GM12878 (cell line): ENCODE data around the gene RASGRF1. TPM values are rescaled to one million over a fixed set of nuclear protein-coding genes. Genes with fewer than 3 reads are reported as not detected.
"Not testable (repeated sequence)": the region's sequence is repeated elsewhere in the genome, so short reads cannot be mapped to it uniquely, and the experiment has no call there.

ENCODE experiments used
- ATAC-seq: fragments of 200-7000 bp; cut with Tn5 transposase; 3 replicates; pipeline ENCODE4 v1.9.1; 2020; ENCODE audit warnings: mild to moderate bottlenecking, moderate library complexity
- BruUV-seq: library from RNA; stranded (reverse); fragments of 400-500 nt; replicated peaks from 2 replicates; lab custom pipeline; 2021; lab: Mats Ljungman, UMichigan
- CTCF ChIA-PET: fragments of 300-600 bp; sonication (Branson Sonifier 250); formaldehyde crosslinking; extraction: SDS; loops from one replicate; lab custom pipeline; 2021; ENCODE audit warnings: inconsistent platforms; lab: Yijun Ruan, JAX
- POLR2A ChIA-PET: fragments of 350-600 bp; formaldehyde crosslinking; extraction: SDS; loops from one replicate; lab custom pipeline; 2021; ENCODE audit warnings: inconsistent platforms; lab: Charles Lee
- RAD21 ChIA-PET: fragments of 300-600 bp; sonication (Branson Sonifier 250); formaldehyde crosslinking; loops from one replicate; lab custom pipeline; 2023; ENCODE audit warnings: antibody characterized with exemption; ENCODE audit not compliant: unreplicated experiment; lab: Charles Lee
- SMC1A ChIA-PET: fragments of 300-600 bp; sonication (Branson Sonifier 250); formaldehyde crosslinking; loops from one replicate; lab custom pipeline; 2023; ENCODE audit not compliant: unreplicated experiment, uncharacterized antibody; lab: Charles Lee
- DNase-seq: peaks from one replicate; pipeline ENCODE4 v3.0.0-alpha.2; 2011; ENCODE audit warnings: low read depth, low spot score
- FAIRE-seq: peaks from 3 replicates; lab custom pipeline; 2011; peaks lifted over from hg19 to GRCh38; lab: Jason Lieb, UNC
- H2AFZ ChIP-seq: 2 replicates; pipeline ENCODE4 v1.6.0; 2011; ENCODE audit warnings: low read depth, low read length, control low read depth; ENCODE audit not compliant: control insufficient read depth
- H3K27ac ChIP-seq: 2 replicates; pipeline ENCODE4 v1.5.1; 2011; ENCODE audit warnings: control low read depth; ENCODE audit not compliant: control insufficient read depth, insufficient read depth
- H3K27me3 ChIP-seq, 2 experiments: replicated peaks in 1 of 2; 2 replicates each; pipeline versions ENCODE4 v1.6.0 to v1.6.1; 2011; ENCODE audit warnings: low read length in 1 of 2; ENCODE audit not compliant: control insufficient read depth in 2 of 2, insufficient read depth in 2 of 2
- H3K36me3 ChIP-seq, 2 experiments: 2 replicates each; pipeline ENCODE4 v1.5.1; 2011; ENCODE audit warnings: low read length in 1 of 2; ENCODE audit not compliant: control insufficient read depth in 2 of 2, insufficient read depth in 2 of 2
- H3K4me1 ChIP-seq: 2 replicates; pipeline ENCODE4 v1.6.1; 2011; ENCODE audit warnings: mild to moderate bottlenecking, low read length, moderate library complexity, mixed read lengths; ENCODE audit not compliant: control insufficient read depth, insufficient read depth
- H3K4me2 ChIP-seq: 2 replicates; pipeline ENCODE4 v1.6.0; 2011; ENCODE audit warnings: control low read depth; ENCODE audit not compliant: control insufficient read depth, insufficient read depth
- H3K4me3 ChIP-seq: fragments of 200-600 bp; sonication (generic); 2 replicates; pipeline ENCODE4 v1.5.1; 2016
- H3K79me2 ChIP-seq: 2 replicates; pipeline ENCODE4 v1.6.0; 2011; ENCODE audit warnings: low read length; ENCODE audit not compliant: control insufficient read depth, insufficient read depth
- H3K9ac ChIP-seq: 2 replicates; pipeline ENCODE4 v1.8.0; 2011; ENCODE audit warnings: low read length, control low read depth, mixed read lengths; ENCODE audit not compliant: control insufficient read depth, insufficient read depth
- H3K9me3 ChIP-seq: replicated peaks from 3 replicates; pipeline ENCODE4 v1.5.1; 2011; ENCODE audit warnings: mild to moderate bottlenecking, low read length; ENCODE audit not compliant: control insufficient read depth, insufficient read depth
- H4K20me1 ChIP-seq: 2 replicates; pipeline ENCODE4 v1.6.0; 2011; ENCODE audit not compliant: control insufficient read depth, insufficient read depth
- E2F4 ChIP-seq: IDR thresholded peaks from 2 replicates; pipeline ENCODE4 v1.6.1; 2012; ENCODE audit warnings: low read depth, low read length, improper control_type of control experiment
- HSF1 ChIP-seq: fragments of 150-350 bp; IDR thresholded peaks from 2 replicates; pipeline ENCODE4 v1.6.1; 2014; ENCODE audit warnings: mild to moderate bottlenecking, low read depth, low read length
- NR2C2 ChIP-seq: IDR thresholded peaks from 2 replicates; pipeline ENCODE4 v1.6.1; 2011; ENCODE audit warnings: borderline replicate concordance, low read depth; ENCODE audit not compliant: control insufficient read depth, insufficient read length
- WGBS: methylation state at CpG from one replicate; pipeline ENCODE4 v1.1.6; 2016; ENCODE audit warnings: low lambda C conversion rate; ENCODE audit not compliant: insufficient replicate concordance, insufficient coverage; ENCODE audit errors: missing lambda C conversion rate; 5-methylcytosine and 5-hydroxymethylcytosine counted together
- in situ Hi-C: fragments of 300-500 bp; cut with MboI; formaldehyde crosslinking; loops from 9 replicates; pipeline ENCODE4 v1.14.3; 2018; ENCODE audit warnings: mixed read lengths
- intact Hi-C: fragments of 100-400 bp; cut with micrococcal nuclease; formaldehyde crosslinking; loops from one replicate; pipeline ENCODE4 v1.14.2; 2022; ENCODE audit not compliant: unreplicated experiment
- polyA plus RNA-seq, 11 experiments: library from polyadenylated mRNA; depleted of rRNA in 4 of 11; unstranded in 6 of 11; stranded (reverse) in 5 of 11; fragments of >200 nt; fragmentation: Nextera tagmentation in 4 of 11; fragmentation: Illumina TruSeq in 1 of 11; extraction: Ambion mirVana in 4 of 11; extraction: Trizol in 1 of 11; gene quantifications; 1 replicate in 1 of 11; 2 replicates in 10 of 11; pipeline versions ENCODE4 v1.2.1 to v1.2.3, GENCODE V29; 2011 to 2016; ENCODE audit warnings: inconsistent platforms in 2 of 11, missing spikeins in 2 of 11, low read depth in 1 of 11
- total RNA-seq, 4 experiments: library from RNA; depleted of rRNA in 3 of 4; stranded (reverse); fragments of >200 nt in 3 of 4; fragmentation: Illumina TruSeq in 1 of 4; extraction: Trizol in 1 of 4; gene quantifications; 2 replicates each; pipeline versions ENCODE4 v1.2.1 to v1.2.3, GENCODE V29; 2013 to 2021

Gene RASGRF1
- total and polyA plus RNA-seq, 10 of the 15 experiments (the other 5 are each of a cell fraction or from before 2014, with no cell fraction given), result 0.20 to 1.9 (median 0.86) TPM

GRCh38 chr15:78996894-78997275 lies 93.7 kb downstream of the RASGRF1 start (continued):
- TF ChIP-seq HSF1, result no peak

DNA sequence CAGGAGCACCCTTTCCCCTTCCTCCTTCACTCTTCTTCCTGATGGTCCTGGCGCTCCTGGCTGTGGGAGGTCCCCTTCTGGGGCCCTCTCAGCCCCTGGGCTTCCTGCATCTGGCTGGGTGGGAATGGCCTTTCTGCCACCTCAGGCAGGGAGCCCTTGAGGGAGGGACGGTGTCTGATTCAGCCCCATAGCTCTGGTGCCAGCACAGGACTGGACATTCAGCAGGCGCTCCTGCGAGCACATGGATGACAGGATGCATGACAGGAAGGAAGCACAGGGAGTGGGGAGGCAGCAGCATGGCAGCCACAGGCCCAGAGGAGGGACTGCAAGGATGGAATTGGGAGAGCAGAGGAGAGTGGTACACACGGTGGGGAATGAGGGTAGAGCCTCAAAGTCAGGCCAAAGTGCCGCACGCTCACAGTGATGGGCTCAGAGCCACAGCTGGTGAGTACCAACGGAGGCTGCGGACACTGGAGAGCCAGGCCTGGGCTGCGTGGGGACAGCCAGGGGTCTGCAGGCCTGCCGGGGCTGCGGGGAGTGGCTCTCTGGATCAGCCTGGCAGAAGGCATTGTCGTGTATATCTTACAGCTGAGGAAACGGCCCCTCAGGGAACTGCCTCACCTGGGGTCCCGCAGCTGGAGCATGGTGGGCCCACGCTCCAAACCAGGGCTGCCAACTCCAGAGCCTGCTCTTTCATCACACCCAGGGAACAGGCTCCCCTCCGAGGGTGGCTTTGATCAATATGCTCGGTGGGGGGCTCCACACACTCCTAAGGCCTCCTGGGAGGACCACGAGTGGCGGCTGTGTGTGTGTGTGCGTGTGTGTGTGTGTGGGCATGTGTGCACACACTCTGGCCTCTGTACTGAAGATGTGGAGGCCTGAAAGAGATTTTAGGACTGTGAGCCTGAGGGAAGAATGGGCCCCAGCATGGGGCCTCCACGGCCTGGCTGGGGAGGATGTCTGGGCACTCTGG lies 94.4 kb downstream of the RASGRF1 start:
- H3K4me1 ChIP-seq, result peaks cover 14% of the 10 kb centered on the region
- H3K79me2 ChIP-seq, result no peaks in the 10 kb centered on the region
- H3K27me3 ChIP-seq, result no peaks in the 10 kb centered on the region
- H3K9ac ChIP-seq, result no peak overlapping the region
- no peak overlapping the region for H3K27ac ChIP-seq
- TF ChIP-seq NR2C2 (no peak), E2F4 (no peak)
- ChIA-PET POLR2A (no interaction called here), CTCF (interaction anchor here (0.8 kb wide), 1 partner anchor 10 kb away, joined by 3 read pairs; no protein-coding TSS in a partner anchor), RAD21 (no interaction called here), SMC1A (no interaction called here)
- intact Hi-C loops (no loop called here), in situ Hi-C loops (loop anchor here (25.0 kb wide), 1 partner anchor 834 kb away; no protein-coding TSS in a partner anchor)
- no peaks in the 10 kb centered on the region for H3K9me3 ChIP-seq
- WGBS, result 81% methylated on average over 22 of the region's 22 CpGs
- H3K36me3 ChIP-seq, result no peaks in the 10 kb centered on the region
- H3K4me3 ChIP-seq, result no peak overlapping the region
- ATAC-seq, result no peak
- no peak overlapping the region for H3K4me2 ChIP-seq
- FAIRE-seq, result no peak
- no peak overlapping the region for H2AFZ ChIP-seq
- BruUV-seq, result no TSS peak
- H4K20me1 ChIP-seq, result no peaks in the 10 kb centered on the region
- DNase-seq, result no peak

GRCh38 chr15:78995161-78995560 lies 95.4 kb downstream of the RASGRF1 start:
- DNase-seq, H3K27ac ChIP-seq, H3K4me2 ChIP-seq, H3K79me2 ChIP-seq, FAIRE-seq, H3K9ac ChIP-seq, H3K27me3 ChIP-seq, ATAC-seq, BruUV-seq, H4K20me1 ChIP-seq, H3K9me3 ChIP-seq, H3K4me3 ChIP-seq, H3K36me3 ChIP-seq, RAD21 ChIA-PET, H2AFZ ChIP-seq, intact Hi-C loops: not testable (repeated sequence)
- WGBS, result 66% methylated on average over 5 of the region's 6 CpGs
- peaks cover 14% of the 10 kb centered on the region for H3K4me1 ChIP-seq
- ChIA-PET CTCF (interaction anchor here (0.7 to 1.1 kb wide), 2 partner anchors 23 to 33 kb away, joined by 3 read pairs; no protein-coding TSS in a partner anchor), POLR2A (interaction anchor here (0.7 kb wide), 1 partner anchor 9 kb away, joined by 3 read pairs; no protein-coding TSS in a partner anchor), SMC1A (interaction anchor here (1.3 kb wide), 1 partner anchor 135 kb away, joined by 5 read pairs; no protein-coding TSS in a partner anchor)
- in situ Hi-C loops, result loop anchor here (25.0 kb wide), 1 partner anchor 833 kb away; no protein-coding TSS in a partner anchor
